Skeletal muscle satellite cell (primary cell): ENCODE data around the gene OR4C16. TPM values are rescaled to one million over a fixed set of nuclear protein-coding genes. Genes with fewer than 3 reads are reported as not detected.

Source experiments
- H3K27me3 ChIP-seq: 2 replicates; pipeline ENCODE4 v1.7.0; 2013; ENCODE audit warnings: low read length; ENCODE audit not compliant: control insufficient read depth, insufficient read depth
- H3K36me3 ChIP-seq: 2 replicates; pipeline ENCODE4 v1.7.0; 2013; ENCODE audit warnings: mild to moderate bottlenecking, control low read depth, low read length; ENCODE audit not compliant: insufficient read depth
- H3K4me1 ChIP-seq: 2 replicates; pipeline ENCODE4 v1.7.0; 2013; ENCODE audit warnings: low read length; ENCODE audit not compliant: control insufficient read depth, insufficient read depth
- H3K4me2 ChIP-seq: 2 replicates; pipeline ENCODE4 v1.7.0; 2013; ENCODE audit warnings: mild to moderate bottlenecking, low read length
- H3K4me3 ChIP-seq: 2 replicates; pipeline ENCODE4 v1.7.0; 2013; ENCODE audit warnings: low read length
- H3K9ac ChIP-seq: 2 replicates; pipeline ENCODE4 v1.7.0; 2013; ENCODE audit warnings: mild to moderate bottlenecking, low read depth, low read length, moderate library complexity
- H3K9me3 ChIP-seq: replicated peaks from 2 replicates; pipeline ENCODE4 v1.7.0; 2013; ENCODE audit warnings: mild to moderate bottlenecking, control low read depth, low read length
- total RNA-seq: library from RNA; depleted of rRNA; stranded (reverse); fragments of >200 nt; gene quantifications from 2 replicates; pipeline ENCODE4 v1.2.3, GENCODE V29; 2012; rRNA removed

Gene OR4C16
- total RNA-seq, result not detected in 2 replicates

DNA sequence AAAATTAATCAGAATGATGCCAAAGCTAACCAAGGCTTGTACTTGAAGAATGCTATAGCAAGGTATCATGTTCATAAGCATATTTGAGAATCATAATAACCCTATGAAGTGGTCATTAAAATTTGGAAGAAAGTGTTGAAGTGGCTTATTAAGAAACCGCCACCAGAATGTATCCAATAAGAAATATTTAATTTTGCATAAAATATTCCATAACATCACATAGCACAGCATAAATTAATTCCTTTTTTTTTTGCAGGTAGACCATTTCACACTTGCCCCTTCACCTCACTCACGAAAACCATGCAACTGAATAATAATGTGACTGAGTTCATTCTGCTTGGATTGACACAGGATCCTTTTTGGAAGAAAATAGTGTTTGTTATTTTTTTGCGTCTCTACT is at the start of gene OR4C16:
OR4C16 (plus strand) TSS at position 301 of the 400 bp plus-strand sequence; CDS start at position 301, 0 bp downstream.
- H3K27me3 ChIP-seq, result no peaks in the 10 kb centered on the region
- H3K4me1 ChIP-seq, result no peaks in the 10 kb centered on the region
- H3K4me2 ChIP-seq, result no peak within 1 kb of the TSS
- no peak within 1 kb of the TSS for H3K9ac ChIP-seq
- no peaks in the 10 kb centered on the region for H3K36me3 ChIP-seq
- H3K4me3 ChIP-seq, result no peak within 1 kb of the TSS
- peaks cover 5% of the 10 kb centered on the region for H3K9me3 ChIP-seq

DNA sequence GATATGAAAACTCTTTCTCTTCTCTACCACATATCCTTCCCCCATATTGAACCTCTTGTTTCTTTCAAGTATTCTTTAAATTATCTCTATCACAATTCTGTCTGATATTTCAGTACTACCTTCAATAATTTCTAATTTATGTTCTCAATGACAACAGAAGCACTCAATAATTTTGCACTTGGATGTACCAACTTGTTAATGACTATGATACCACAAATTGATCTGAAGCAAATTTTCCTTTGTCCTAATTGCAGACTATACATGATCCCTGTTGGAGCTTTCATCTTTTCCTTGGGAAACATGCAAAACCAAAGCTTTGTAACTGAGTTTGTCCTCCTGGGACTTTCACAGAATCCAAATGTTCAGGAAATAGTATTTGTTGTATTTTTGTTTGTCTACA is 17.8 kb upstream of the OR4C16 start, which contains the start of gene OR4C15:
OR4C15 (plus strand) TSS at position 301 of the 400 bp plus-strand sequence; CDS start at position 301, 0 bp downstream.
- no peak within 1 kb of the TSS for H3K4me2 ChIP-seq
- H3K9ac ChIP-seq, result no peak within 1 kb of the TSS
- H3K9me3 ChIP-seq, result peaks cover 8% of the 10 kb centered on the region
- H3K4me1 ChIP-seq, result no peaks in the 10 kb centered on the region
- no peak within 1 kb of the TSS for H3K4me3 ChIP-seq
- H3K27me3 ChIP-seq, result no peaks in the 10 kb centered on the region
- H3K36me3 ChIP-seq, result no peaks in the 10 kb centered on the region

GRCh38 chr11:55572548-55572947 is 620 bp downstream of the OR4C16 start:
- Histone ChIP-seq H3K27me3 (no peaks in the 10 kb centered on the region), H3K9ac (no peak overlapping the region), H3K4me1 (no peaks in the 10 kb centered on the region), H3K4me2 (no peak overlapping the region), H3K36me3 (no peaks in the 10 kb centered on the region), H3K4me3 (no peak overlapping the region), H3K9me3 (peaks cover 5% of the 10 kb centered on the region)

DNA sequence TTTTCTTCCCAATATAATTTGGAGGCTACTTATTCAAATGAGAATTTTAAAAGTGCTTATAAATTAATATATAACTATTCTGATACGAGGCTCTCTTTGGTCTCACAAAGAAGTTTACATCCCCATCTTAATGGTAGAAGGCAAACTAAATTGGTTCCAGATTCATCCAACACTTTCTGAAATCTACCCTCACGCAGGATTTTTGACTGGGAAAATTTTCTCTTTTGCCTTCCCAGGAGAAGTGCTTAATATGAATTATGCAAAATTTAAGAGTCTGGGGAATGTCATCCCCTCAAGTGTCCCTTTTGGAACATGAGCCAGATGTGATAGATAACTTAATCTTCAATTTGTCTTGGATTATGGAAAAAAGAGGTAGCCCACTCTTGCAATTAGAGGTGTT is 35.6 kb downstream of the OR4C16 start, which contains the start of gene OR4C11:
OR4C11 (minus strand) TSS at position 101 of the 400 bp plus-strand sequence. CDS start 3,272 bp downstream, outside the sequence.
- Histone ChIP-seq H3K4me1 (no peaks in the 10 kb centered on the region), H3K4me2 (no peak within 1 kb of the TSS), H3K9ac (no peak within 1 kb of the TSS), H3K36me3 (no peaks in the 10 kb centered on the region), H3K9me3 (no peaks in the 10 kb centered on the region), H3K27me3 (no peaks in the 10 kb centered on the region), H3K4me3 (no peak within 1 kb of the TSS)
